RWPE2 (cell line): ENCODE data around the gene TRAPPC6A.

ENCODE experiments used
- ATAC-seq: fragments of 200-7000 bp; cut with Tn5 transposase; 3 replicates; pipeline ENCODE4 v1.9.1; 2021; ENCODE audit warnings: low read depth
- DNase-seq: peaks from one replicate; pipeline ENCODE4 v3.0.0-alpha.2; 2020; ENCODE audit warnings: low spot score
- H3K27ac ChIP-seq: fragments of 450-650 bp; 2 replicates; pipeline ENCODE4 v1.5.1; 2017; ENCODE audit warnings: mild to moderate bottlenecking; ENCODE audit not compliant: poor library complexity, severe bottlenecking
- H3K27me3 ChIP-seq: fragments of 250-450 bp; sonication (Bioruptor Pico); 2 replicates; pipeline ENCODE4 v1.5.1; 2021; ENCODE audit warnings: mild to moderate bottlenecking, moderate library complexity; ENCODE audit not compliant: insufficient read depth, poor library complexity, severe bottlenecking
- H3K36me3 ChIP-seq: fragments of 250-450 bp; sonication (Bioruptor Pico); 2 replicates; pipeline ENCODE4 v1.5.1; 2020; ENCODE audit warnings: low read depth, mild to moderate bottlenecking, moderate library complexity
- H3K4me1 ChIP-seq: fragments of 250-450 bp; sonication (Bioruptor Pico); 2 replicates; pipeline ENCODE4 v1.5.1; 2021; ENCODE audit warnings: mild to moderate bottlenecking, moderate library complexity; ENCODE audit not compliant: insufficient read depth, poor library complexity, severe bottlenecking
- H3K4me3 ChIP-seq: fragments of 250-450 bp; sonication (Bioruptor Pico); 2 replicates; pipeline ENCODE4 v1.5.1; 2021; ENCODE audit warnings: mild to moderate bottlenecking, moderate library complexity; ENCODE audit not compliant: severe bottlenecking
- H3K9me3 ChIP-seq: fragments of 250-450 bp; sonication (Bioruptor Pico); 2 replicates; pipeline ENCODE4 v1.5.1; 2021; ENCODE audit warnings: mild to moderate bottlenecking, moderate library complexity; ENCODE audit not compliant: severe bottlenecking
- TF ChIP-seq, protein P1 (sequence below): fragments of 450-650 bp; IDR thresholded peaks from one replicate; pipeline ENCODE4 v1.5.1; 2017; ENCODE audit warnings: mild to moderate bottlenecking, moderate library complexity; ENCODE audit not compliant: poor library complexity, severe bottlenecking

Gene TRAPPC6A

GRCh38 chr19:45152504-45153338 is 25.3 kb downstream of the TRAPPC6A start:
- peaks cover 13% of the 10 kb centered on the region for H3K27me3 ChIP-seq
- ATAC-seq: no peak

GRCh38 chr19:45151821-45152503 is 26.1 kb downstream of the TRAPPC6A start:
- H3K9me3 ChIP-seq: no peaks in the 10 kb centered on the region
- peaks cover 5% of the 10 kb centered on the region for H3K4me1 ChIP-seq
- H3K27ac ChIP-seq: no peak overlapping the region
- no peak for DNase-seq
- ATAC-seq: no peak
- no peak overlapping the region for H3K4me3 ChIP-seq
- H3K36me3 ChIP-seq: no peaks in the 10 kb centered on the region
- peaks cover 13% of the 10 kb centered on the region for H3K27me3 ChIP-seq
- TF ChIP-seq, protein P1, sequence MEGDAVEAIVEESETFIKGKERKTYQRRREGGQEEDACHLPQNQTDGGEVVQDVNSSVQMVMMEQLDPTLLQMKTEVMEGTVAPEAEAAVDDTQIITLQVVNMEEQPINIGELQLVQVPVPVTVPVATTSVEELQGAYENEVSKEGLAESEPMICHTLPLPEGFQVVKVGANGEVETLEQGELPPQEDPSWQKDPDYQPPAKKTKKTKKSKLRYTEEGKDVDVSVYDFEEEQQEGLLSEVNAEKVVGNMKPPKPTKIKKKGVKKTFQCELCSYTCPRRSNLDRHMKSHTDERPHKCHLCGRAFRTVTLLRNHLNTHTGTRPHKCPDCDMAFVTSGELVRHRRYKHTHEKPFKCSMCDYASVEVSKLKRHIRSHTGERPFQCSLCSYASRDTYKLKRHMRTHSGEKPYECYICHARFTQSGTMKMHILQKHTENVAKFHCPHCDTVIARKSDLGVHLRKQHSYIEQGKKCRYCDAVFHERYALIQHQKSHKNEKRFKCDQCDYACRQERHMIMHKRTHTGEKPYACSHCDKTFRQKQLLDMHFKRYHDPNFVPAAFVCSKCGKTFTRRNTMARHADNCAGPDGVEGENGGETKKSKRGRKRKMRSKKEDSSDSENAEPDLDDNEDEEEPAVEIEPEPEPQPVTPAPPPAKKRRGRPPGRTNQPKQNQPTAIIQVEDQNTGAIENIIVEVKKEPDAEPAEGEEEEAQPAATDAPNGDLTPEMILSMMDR: no peak

More at GRCh38 chr19:45152504-45153338, 25.3 kb downstream of the TRAPPC6A start:
- no peak for DNase-seq
- no peak overlapping the region for H3K27ac ChIP-seq
- no peaks in the 10 kb centered on the region for H3K9me3 ChIP-seq
- TF ChIP-seq, protein P1: no peak
- H3K4me3 ChIP-seq: no peak overlapping the region
- H3K4me1 ChIP-seq: peaks cover 5% of the 10 kb centered on the region
- H3K36me3 ChIP-seq: no peaks in the 10 kb centered on the region

DNA sequence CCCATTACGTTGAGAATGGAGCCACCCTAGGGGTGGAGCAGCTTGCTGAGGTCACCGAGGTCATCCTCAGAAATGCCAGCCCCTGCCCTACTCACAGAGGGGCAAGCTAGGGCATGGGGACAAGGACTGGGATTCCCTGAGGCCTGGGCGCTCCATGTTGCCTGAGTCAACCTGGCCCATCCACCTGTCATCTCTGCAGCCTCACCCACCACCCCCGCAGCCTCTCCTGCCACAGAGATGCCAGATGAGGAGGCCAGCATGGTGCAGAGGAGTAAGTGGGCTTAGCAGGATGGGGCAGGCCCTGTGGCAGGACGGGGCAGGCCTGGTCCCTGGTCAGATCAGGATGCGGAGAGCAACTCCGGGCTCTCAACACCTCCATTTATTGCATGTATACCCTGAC is 26.7 kb downstream of the TRAPPC6A start:
- TF ChIP-seq, protein P1: no peak
- ATAC-seq: peak; percentile 20
- peaks cover 13% of the 10 kb centered on the region for H3K27me3 ChIP-seq
- peaks cover 5% of the 10 kb centered on the region for H3K4me1 ChIP-seq
- no peaks in the 10 kb centered on the region for H3K9me3 ChIP-seq
- DNase-seq: no peak
- no peak overlapping the region for H3K4me3 ChIP-seq
- H3K27ac ChIP-seq: no peak overlapping the region
- no peaks in the 10 kb centered on the region for H3K36me3 ChIP-seq

DNA sequence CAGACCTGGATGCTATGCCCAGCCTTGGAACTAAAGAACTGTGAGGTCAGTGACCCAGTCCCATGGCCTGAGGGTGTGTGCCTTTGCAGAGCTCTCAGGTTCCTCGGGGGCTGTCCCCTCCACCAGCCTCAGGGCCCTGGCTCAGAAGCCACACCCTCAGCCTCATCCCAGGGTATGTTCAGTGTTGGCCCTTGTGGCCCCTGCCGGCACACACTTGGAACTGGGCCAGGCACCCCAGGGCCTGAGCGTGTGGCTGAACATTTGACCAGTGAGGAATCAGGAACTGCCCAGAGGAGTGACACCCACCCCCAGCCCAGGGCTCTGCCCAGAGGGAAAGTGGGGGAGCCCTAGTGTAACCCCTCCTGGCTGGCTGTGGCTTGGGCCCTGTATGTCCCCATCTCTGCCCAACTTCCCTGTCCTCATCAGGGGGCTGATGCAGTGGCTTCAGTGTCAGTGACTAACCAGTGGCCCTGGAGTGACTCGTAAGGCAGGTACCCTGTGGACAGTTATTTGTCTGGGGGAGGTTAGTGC is 27.2 kb downstream of the TRAPPC6A start:
- Histone ChIP-seq H3K4me1 (peaks cover 5% of the 10 kb centered on the region), H3K27ac (no peak overlapping the region), H3K4me3 (no peak overlapping the region), H3K9me3 (no peaks in the 10 kb centered on the region), H3K27me3 (peaks cover 13% of the 10 kb centered on the region), H3K36me3 (no peaks in the 10 kb centered on the region)
- peak; percentile 11; the same call in 2 of the 3 replicates for ATAC-seq
- TF ChIP-seq, protein P1: no peak
- no peak for DNase-seq
